SHP77 (cell line): Measurements from ENCODE around the gene DDX25.

Experiments used
- DNase-seq, 2 experiments: peaks; one replicate each; lab custom pipeline; 2025; lab: John Stamatoyannopoulos, UW

DDX25 gene

DNA sequence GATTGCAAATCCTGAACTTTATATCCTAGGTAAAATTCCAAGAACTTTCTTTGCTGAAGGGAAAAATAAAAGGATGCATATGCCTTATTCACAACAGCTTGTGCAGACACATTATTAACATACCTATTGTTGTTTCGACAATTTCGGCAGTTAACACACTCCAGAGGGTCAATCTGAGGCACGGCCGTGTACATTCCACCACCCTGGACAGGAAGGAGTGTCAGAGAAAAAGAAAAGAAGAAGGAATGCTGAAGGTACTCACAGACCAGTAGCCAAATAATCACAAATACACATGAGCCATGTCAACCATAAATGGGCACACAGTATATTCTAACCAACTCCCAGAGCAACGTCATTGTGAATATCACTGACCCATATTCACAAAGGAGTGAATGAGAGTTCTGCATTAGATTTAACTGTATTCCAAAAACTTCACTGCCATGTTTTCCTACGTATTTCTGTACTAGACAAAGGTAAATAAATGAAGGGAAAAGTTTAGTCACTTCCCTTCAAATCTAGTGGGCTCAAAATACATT is 73.9 kb downstream of the DDX25 start:
- no peak for DNase-seq
